ENCODE results near the gene FAH.

GRCh38 chr15:80141916-80142598 lies 10.7 kb upstream of the FAH start:
- TF ChIP-seq CTCF (IDR thresholded peaks at IDR 0.05): no peak
- TF ChIP-seq POLR2A (IDR thresholded peaks at IDR 0.05): no peak

All from testis (tissue), 2 donors.